ENCODE measurements around the gene PTOV1.
"Not testable (repeated sequence)": the region's sequence is repeated elsewhere in the genome, so short reads cannot be mapped to it uniquely, and the experiment has no call there.

PTOV1 gene

GRCh38 chr19:49817964-49818648, 32.9 kb upstream of the PTOV1 start, which contains the start of gene MED25:
Gene MED25, plus strand, starts transcription at chr19:49818289. Its CDS starts 53 bp downstream, at chr19:49818342.
- peak; percentile 95 for DNase-seq (ENCODE audit: low spot score)

- no peak for DNase-seq (ENCODE audit: low spot score)
Observed at GRCh38 chr19:49818649-49819370, 32.1 kb upstream of the PTOV1 start.

- not testable (repeated sequence) for DNase-seq (ENCODE audit: low spot score)
Observed at GRCh38 chr19:49819452-49820115, 31.4 kb upstream of the PTOV1 start.

GRCh38 chr19:49820125-49820524, 30.8 kb upstream of the PTOV1 start:
- no peak for DNase-seq (ENCODE audit: low spot score)

- no peak for DNase-seq (ENCODE audit: low spot score)
Observed at GRCh38 chr19:49823472-49823871, 27.5 kb upstream of the PTOV1 start.

GRCh38 chr19:49824662-49825061, 26.3 kb upstream of the PTOV1 start:
- no peak for DNase-seq (ENCODE audit: low spot score)

GRCh38 chr19:49827034-49827433, 23.9 kb upstream of the PTOV1 start:
- DNase-seq (ENCODE audit: low spot score), result no peak

GRCh38 chr19:49829200-49829599, 21.8 kb upstream of the PTOV1 start:
- DNase-seq (ENCODE audit: low spot score), result no peak

- no peak for DNase-seq (ENCODE audit: low spot score)
Observed at GRCh38 chr19:49829721-49830120, 21.2 kb upstream of the PTOV1 start.

- no peak for DNase-seq (ENCODE audit: low spot score)
Observed at GRCh38 chr19:49830766-49831165, 20.2 kb upstream of the PTOV1 start.

- DNase-seq (ENCODE audit: low spot score), result no peak
Observed at GRCh38 chr19:49831592-49831991, 19.4 kb upstream of the PTOV1 start.

- no peak for DNase-seq (ENCODE audit: low spot score)
Observed at GRCh38 chr19:49832556-49832955, 18.4 kb upstream of the PTOV1 start.

- no peak for DNase-seq (ENCODE audit: low spot score)
Observed at GRCh38 chr19:49833599-49833998, 17.4 kb upstream of the PTOV1 start.

GRCh38 chr19:49835562-49835961, 15.4 kb upstream of the PTOV1 start:
- no peak for DNase-seq (ENCODE audit: low spot score)

- DNase-seq (ENCODE audit: low spot score), result no peak
Observed at GRCh38 chr19:49836176-49837008, 14.6 kb upstream of the PTOV1 start.

GRCh38 chr19:49837009-49837310, 14.0 kb upstream of the PTOV1 start:
- no peak for DNase-seq (ENCODE audit: low spot score)

GRCh38 chr19:49837425-49837824, 13.5 kb upstream of the PTOV1 start:
- DNase-seq (ENCODE audit: low spot score), result no peak

- DNase-seq (ENCODE audit: low spot score), result no peak
Observed at GRCh38 chr19:49838885-49839588, 11.9 kb upstream of the PTOV1 start.

GRCh38 chr19:49839713-49840112, 11.2 kb upstream of the PTOV1 start:
- no peak for DNase-seq (ENCODE audit: low spot score)

- no peak for DNase-seq (ENCODE audit: low spot score)
Observed at GRCh38 chr19:49840321-49840720, 10.6 kb upstream of the PTOV1 start.

GRCh38 chr19:49840736-49841249, 10.2 kb upstream of the PTOV1 start:
- DNase-seq (ENCODE audit: low spot score), result no peak

Measured in left forelimb (tissue), 1 donor.